Nephron (organoid): ENCODE results near the gene SMG6.
A peak's percentile ranks its signal among the peaks of the same experiment; 100 is the strongest.

Source experiments
- H3K27ac Mint-ChIP-seq, 3 experiments: 2 replicates each; pipeline ENCODE4 v1.8.0; 2020; ENCODE audit warnings: mixed read lengths in 3 of 3, mild to moderate bottlenecking in 2 of 3, moderate library complexity in 1 of 3
- H3K27me3 Mint-ChIP-seq: 2 replicates; pipeline ENCODE4 v1.8.0; 2021; ENCODE audit warnings: low read depth, mild to moderate bottlenecking, moderate library complexity, mixed read lengths
- H3K36me3 Mint-ChIP-seq: 2 replicates; pipeline ENCODE4 v1.8.0; 2020; ENCODE audit warnings: low read depth, mixed read lengths
- H3K4me1 Mint-ChIP-seq: 2 replicates; pipeline ENCODE4 v1.8.0; 2020; ENCODE audit warnings: mixed read lengths
- H3K4me3 Mint-ChIP-seq, 3 experiments: 2 replicates each; pipeline ENCODE4 v1.8.0; 2020; ENCODE audit warnings: mild to moderate bottlenecking in 3 of 3, mixed read lengths in 3 of 3, moderate library complexity in 2 of 3
- H3K9me3 Mint-ChIP-seq: 2 replicates; pipeline ENCODE4 v1.8.0; 2020; ENCODE audit warnings: mixed read lengths
- TF ChIP-seq, protein P1 (sequence below), 3 experiments: fragments of 200-600 bp; sonication (generic); IDR thresholded peaks; one replicate each; pipeline ENCODE4 v1.5.0; 2021; ENCODE audit warnings: antibody characterized with exemption in 3 of 3; ENCODE audit not compliant: unreplicated experiment in 3 of 3

Gene SMG6

GRCh38 chr17:2044263-2044894, 259.2 kb downstream of the SMG6 start:
- Mint-ChIP-seq H3K27ac (peak overlapping the region in 1 of 3 experiments; percentile 66), H3K4me3 (peak overlapping the region; percentile 53 to 92 (median 72)), H3K36me3 (peaks cover 16% of the 10 kb centered on the region), H3K4me1 (peaks cover 13% of the 10 kb centered on the region), H3K27me3 (peaks cover 21% of the 10 kb centered on the region), H3K9me3 (no peaks in the 10 kb centered on the region)
- TF ChIP-seq, protein P1, sequence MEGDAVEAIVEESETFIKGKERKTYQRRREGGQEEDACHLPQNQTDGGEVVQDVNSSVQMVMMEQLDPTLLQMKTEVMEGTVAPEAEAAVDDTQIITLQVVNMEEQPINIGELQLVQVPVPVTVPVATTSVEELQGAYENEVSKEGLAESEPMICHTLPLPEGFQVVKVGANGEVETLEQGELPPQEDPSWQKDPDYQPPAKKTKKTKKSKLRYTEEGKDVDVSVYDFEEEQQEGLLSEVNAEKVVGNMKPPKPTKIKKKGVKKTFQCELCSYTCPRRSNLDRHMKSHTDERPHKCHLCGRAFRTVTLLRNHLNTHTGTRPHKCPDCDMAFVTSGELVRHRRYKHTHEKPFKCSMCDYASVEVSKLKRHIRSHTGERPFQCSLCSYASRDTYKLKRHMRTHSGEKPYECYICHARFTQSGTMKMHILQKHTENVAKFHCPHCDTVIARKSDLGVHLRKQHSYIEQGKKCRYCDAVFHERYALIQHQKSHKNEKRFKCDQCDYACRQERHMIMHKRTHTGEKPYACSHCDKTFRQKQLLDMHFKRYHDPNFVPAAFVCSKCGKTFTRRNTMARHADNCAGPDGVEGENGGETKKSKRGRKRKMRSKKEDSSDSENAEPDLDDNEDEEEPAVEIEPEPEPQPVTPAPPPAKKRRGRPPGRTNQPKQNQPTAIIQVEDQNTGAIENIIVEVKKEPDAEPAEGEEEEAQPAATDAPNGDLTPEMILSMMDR (IDR thresholded peaks at IDR 0.05; ENCODE audit: unreplicated experiment in 3 of 3), result no peak

GRCh38 chr17:2043785-2044184, 259.8 kb downstream of the SMG6 start:
- H3K4me3 Mint-ChIP-seq, result peak overlapping the region; percentile 91 to 100 (median 92)
- TF ChIP-seq, protein P1 (IDR thresholded peaks at IDR 0.05; ENCODE audit: unreplicated experiment in 3 of 3), result no peak
- peaks cover 16% of the 10 kb centered on the region for H3K36me3 Mint-ChIP-seq
- peaks cover 9% of the 10 kb centered on the region for H3K4me1 Mint-ChIP-seq
- no peak overlapping the region for H3K27ac Mint-ChIP-seq
- H3K9me3 Mint-ChIP-seq, result no peaks in the 10 kb centered on the region
- peaks cover 15% of the 10 kb centered on the region for H3K27me3 Mint-ChIP-seq

DNA sequence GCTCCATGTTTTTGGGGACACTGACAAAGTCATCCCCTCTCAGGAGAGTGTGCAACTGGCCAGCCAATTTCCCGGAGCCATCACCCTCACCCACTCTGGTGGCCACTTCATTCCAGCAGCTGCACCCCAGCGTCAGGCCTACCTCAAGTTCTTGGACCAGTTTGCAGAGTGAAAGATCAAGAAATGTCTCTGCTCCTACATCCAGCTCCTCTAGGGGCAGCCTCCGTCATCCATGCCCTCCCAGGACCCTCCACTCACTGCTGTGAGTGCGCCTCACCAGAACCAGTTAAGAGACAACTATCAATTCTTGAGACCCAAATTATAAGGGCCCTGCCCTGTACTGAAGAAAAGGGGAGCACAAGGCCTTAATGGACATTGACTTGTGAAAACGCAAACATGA, 260.7 kb downstream of the SMG6 start:
- peak overlapping the region; percentile 73 to 94 (median 93) for H3K27ac Mint-ChIP-seq
- peaks cover 22% of the 10 kb centered on the region for H3K36me3 Mint-ChIP-seq
- H3K4me3 Mint-ChIP-seq, result peak overlapping the region; percentile 91 to 100 (median 92)
- H3K4me1 Mint-ChIP-seq, result peaks cover 9% of the 10 kb centered on the region
- TF ChIP-seq, protein P1 (IDR thresholded peaks at IDR 0.05; ENCODE audit: unreplicated experiment in 3 of 3), result peak in 1 of 3 experiments; percentile 2
- peaks cover 8% of the 10 kb centered on the region for H3K27me3 Mint-ChIP-seq
- no peaks in the 10 kb centered on the region for H3K9me3 Mint-ChIP-seq

DNA sequence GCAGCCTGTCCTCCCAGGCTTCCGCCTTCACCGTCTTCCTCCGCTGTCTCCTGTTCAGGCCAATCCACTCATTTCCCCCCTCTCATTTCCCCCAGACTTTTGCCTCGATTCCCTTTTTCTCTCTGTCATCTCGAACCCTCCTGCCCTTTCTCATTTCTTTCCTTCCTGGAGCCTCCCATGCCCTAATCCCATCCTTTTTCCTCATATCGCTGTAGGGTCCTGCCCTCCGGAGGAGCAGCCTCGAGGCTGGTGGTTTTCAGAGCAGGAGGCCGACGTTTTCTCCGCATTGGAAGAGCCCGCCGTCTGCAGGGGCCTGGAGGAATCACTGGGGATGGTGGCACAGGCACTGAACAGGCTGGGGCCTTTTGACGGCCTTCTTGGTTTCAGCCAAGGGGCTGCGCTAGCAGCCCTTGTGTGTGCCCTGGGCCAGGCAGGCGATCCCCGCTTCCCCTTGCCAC, 261.2 kb downstream of the SMG6 start:
- Mint-ChIP-seq H3K36me3 (peaks cover 26% of the 10 kb centered on the region), H3K9me3 (no peaks in the 10 kb centered on the region), H3K27me3 (peaks cover 4% of the 10 kb centered on the region), H3K27ac (peak overlapping the region; percentile 73 to 94 (median 93)), H3K4me3 (peak overlapping the region; percentile 91 to 100 (median 92)), H3K4me1 (peaks cover 9% of the 10 kb centered on the region)
- TF ChIP-seq, protein P1 (IDR thresholded peaks at IDR 0.05; ENCODE audit: unreplicated experiment in 3 of 3), result peak in 1 of 3 experiments; percentile 17

- Mint-ChIP-seq H3K27ac (peak within 1 kb of the TSS; percentile 73 to 94 (median 93)), H3K36me3 (peaks cover 29% of the 10 kb centered on the region), H3K4me1 (peaks cover 9% of the 10 kb centered on the region), H3K4me3 (peak within 1 kb of the TSS; percentile 91 to 100 (median 92)), H3K9me3 (no peaks in the 10 kb centered on the region), H3K27me3 (peaks cover 4% of the 10 kb centered on the region)
- TF ChIP-seq, protein P1 (IDR thresholded peaks at IDR 0.05; ENCODE audit: unreplicated experiment in 3 of 3), result peak; percentile 43 to 65 (median 45)
These were observed 261.8 kb downstream of the SMG6 start, which contains the start of gene OVCA2 for GRCh38 chr17:2041561-2042389. TSS of gene OVCA2 (plus strand) at chr17:2042022. CDS start at chr17:2042048, 26 bp downstream.
